Raji (cell line): ENCODE data around the gene ACSM2B.
"Not testable (repeated sequence)": the region's sequence is repeated elsewhere in the genome, so short reads cannot be mapped to it uniquely, and the experiment has no call there.

Experiments
- POLR2A ChIP-seq: IDR thresholded peaks from 2 replicates; pipeline ENCODE4 v1.6.1; 2011; ENCODE audit warnings: low read depth, low read length, control low read depth; ENCODE audit not compliant: insufficient read depth

Gene ACSM2B

GRCh38 chr16:20576145-20576544, at the start of gene ACSM2B:
Gene ACSM2B, minus strand, starts transcription at chr16:20576367. Its CDS starts 11,522 bp downstream, at chr16:20564845.
- TF ChIP-seq POLR2A, result not testable (repeated sequence)

GRCh38 chr16:20624882-20625807, 49.0 kb upstream of the ACSM2B start:
- no peak for TF ChIP-seq POLR2A

- TF ChIP-seq POLR2A, result no peak
Observed at GRCh38 chr16:20624205-20624604, 48.0 kb upstream of the ACSM2B start.

- TF ChIP-seq POLR2A, result no peak
Observed at GRCh38 chr16:20622498-20622870, 46.3 kb upstream of the ACSM2B start.

- no peak for TF ChIP-seq POLR2A
Observed at GRCh38 chr16:20621406-20621805, 45.2 kb upstream of the ACSM2B start.

GRCh38 chr16:20620770-20621169, 44.6 kb upstream of the ACSM2B start:
- TF ChIP-seq POLR2A, result no peak

GRCh38 chr16:20620003-20620402, 43.8 kb upstream of the ACSM2B start:
- TF ChIP-seq POLR2A, result no peak

- no peak for TF ChIP-seq POLR2A
Observed at GRCh38 chr16:20617271-20617670, 41.1 kb upstream of the ACSM2B start.

GRCh38 chr16:20614186-20615141, 38.3 kb upstream of the ACSM2B start:
- TF ChIP-seq POLR2A, result no peak

- TF ChIP-seq POLR2A, result no peak
Observed at GRCh38 chr16:20613481-20614185, 37.5 kb upstream of the ACSM2B start.

GRCh38 chr16:20612551-20613480, 36.6 kb upstream of the ACSM2B start:
- no peak for TF ChIP-seq POLR2A

- TF ChIP-seq POLR2A, result no peak
Observed at GRCh38 chr16:20611975-20612481, 35.9 kb upstream of the ACSM2B start.

- TF ChIP-seq POLR2A, result no peak
Observed at GRCh38 chr16:20611350-20611902, 35.3 kb upstream of the ACSM2B start.
